Activated naive CD4-positive, alpha-beta T cell treated with anti-CD3 and anti-CD28 coated beads for 36 hours (primary cell): Measurements from ENCODE around the gene KCNH5. TPM values are rescaled to one million over a fixed set of nuclear protein-coding genes. Genes with fewer than 3 reads are reported as not detected.
"Not testable (repeated sequence)": the region's sequence is repeated elsewhere in the genome, so short reads cannot be mapped to it uniquely, and the experiment has no call there.

ENCODE experiments used
- CTCF ChIA-PET: fragments of 350-600 bp; sonication (Branson Sonifier 250); formaldehyde crosslinking; loops from one replicate; lab custom pipeline; 2021; ENCODE audit warnings: antibody characterized with exemption; lab: Charles Lee
- DNase-seq: peaks from one replicate; pipeline ENCODE4 v3.0.0-alpha.2; 2020
- H3K27ac Mint-ChIP-seq: one replicate; pipeline ENCODE4 v1.8.0; 2021; ENCODE audit warnings: mild to moderate bottlenecking, mixed read lengths
- H3K27me3 Mint-ChIP-seq: one replicate; pipeline ENCODE4 v1.8.0; 2021; ENCODE audit warnings: low read depth, mixed read lengths
- H3K36me3 Mint-ChIP-seq: one replicate; pipeline ENCODE4 v1.8.0; 2021; ENCODE audit warnings: low read depth, mixed read lengths
- H3K4me1 Mint-ChIP-seq: one replicate; pipeline ENCODE4 v1.8.0; 2021; ENCODE audit warnings: low read depth, mixed read lengths
- H3K4me3 Mint-ChIP-seq: one replicate; pipeline ENCODE4 v1.8.0; 2021; ENCODE audit warnings: mild to moderate bottlenecking, moderate library complexity, mixed read lengths
- H3K9me3 Mint-ChIP-seq: one replicate; pipeline ENCODE4 v1.8.0; 2021; ENCODE audit warnings: mixed read lengths
- intact Hi-C: fragments of 100-400 bp; cut with micrococcal nuclease; formaldehyde crosslinking; loops from one replicate; pipeline ENCODE4 v1.15.1; 2023
- total RNA-seq, 2 experiments: library from RNA; stranded (reverse); gene quantifications; one replicate each; pipeline ENCODE4 v1.2.3, GENCODE V29; 2021

KCNH5 gene
- total RNA-seq, 2 experiments from 2014 or later, result not detected

DNA sequence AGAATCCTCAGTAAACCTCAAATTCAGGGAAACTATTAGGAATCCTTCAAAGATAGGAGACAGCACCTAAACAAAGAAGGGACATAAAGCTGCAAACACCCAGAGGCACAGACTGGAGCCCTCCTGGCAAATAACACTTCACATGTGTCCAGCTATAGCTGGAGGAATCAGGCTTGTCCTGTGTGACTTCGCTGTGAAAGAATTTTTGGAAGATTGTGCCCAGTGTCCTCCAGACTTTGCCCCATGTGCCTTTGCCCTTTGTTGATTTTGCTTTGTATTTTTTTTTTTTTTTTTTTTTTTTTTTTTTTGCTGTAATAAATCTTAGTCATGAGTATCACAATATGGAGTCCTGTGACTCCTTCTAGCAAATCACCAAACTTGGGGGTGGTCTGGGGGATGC lies 136.8 kb downstream of the KCNH5 start:
- CTCF ChIA-PET, result no interaction called here

DNA sequence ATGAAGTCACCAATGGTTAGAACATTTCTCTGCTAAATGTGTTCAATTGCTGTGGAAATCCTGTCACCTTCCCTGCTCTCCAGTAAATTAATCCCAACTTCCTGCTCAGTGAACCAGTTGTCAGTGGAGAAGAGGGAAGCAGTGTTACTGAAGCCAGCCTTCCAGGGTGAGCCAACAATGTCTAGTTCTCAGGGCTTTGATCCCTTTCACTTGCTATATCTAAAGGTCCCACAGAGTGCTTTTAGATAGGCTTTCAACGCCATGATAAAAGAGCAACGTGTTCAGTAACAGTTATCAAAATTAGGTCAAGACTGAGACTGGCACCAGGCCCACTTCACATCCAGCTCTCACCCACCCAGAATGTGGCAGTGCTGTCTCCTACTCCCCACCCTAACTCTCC lies 139.7 kb downstream of the KCNH5 start:
- CTCF ChIA-PET, result no interaction called here
- no peak overlapping the region for H3K4me3 Mint-ChIP-seq

More for the DNA sequence above, 136.8 kb downstream of the KCNH5 start:
- Mint-ChIP-seq H3K36me3 (no peaks in the 10 kb centered on the region), H3K27ac (no peak overlapping the region), H3K9me3 (peaks cover 2% of the 10 kb centered on the region), H3K27me3 (no peaks in the 10 kb centered on the region), H3K4me1 (no peaks in the 10 kb centered on the region), H3K4me3 (no peak overlapping the region)
- intact Hi-C loops, result no loop called here
- DNase-seq, result no peak

DNA sequence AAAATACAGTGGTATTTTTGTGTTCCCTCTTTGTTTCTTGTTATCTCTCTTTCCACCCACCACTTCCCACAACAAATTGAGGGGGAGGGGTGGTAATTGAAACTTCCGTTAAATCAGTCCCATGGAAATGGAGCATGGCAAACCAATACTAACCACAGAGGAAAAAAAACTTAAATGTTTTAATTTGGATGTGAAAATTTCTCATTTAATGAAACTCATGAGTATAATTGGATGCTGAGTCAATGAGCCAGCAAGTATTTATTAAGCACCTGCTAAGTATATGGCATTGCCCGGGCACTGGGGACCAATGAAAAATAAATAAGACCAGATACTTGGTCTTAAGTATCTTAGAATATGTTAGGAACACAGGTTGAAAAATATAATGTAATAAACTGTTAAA lies 147.5 kb downstream of the KCNH5 start:
- CTCF ChIA-PET, result no interaction called here

More for the DNA sequence above, 139.7 kb downstream of the KCNH5 start:
- Mint-ChIP-seq H3K9me3 (peaks cover 4% of the 10 kb centered on the region), H3K4me1 (no peaks in the 10 kb centered on the region), H3K27ac (no peak overlapping the region), H3K36me3 (no peaks in the 10 kb centered on the region), H3K27me3 (peaks cover 2% of the 10 kb centered on the region)
- DNase-seq, result no peak
- intact Hi-C loops, result no loop called here

GRCh38 chr14:62896932-62897456 lies 148.3 kb downstream of the KCNH5 start:
- intact Hi-C loops, result no loop called here
- H3K9me3 Mint-ChIP-seq, result no peaks in the 10 kb centered on the region
- CTCF ChIA-PET, result no interaction called here

More for the DNA sequence above, 147.5 kb downstream of the KCNH5 start:
- no peaks in the 10 kb centered on the region for H3K4me1 Mint-ChIP-seq
- no peak overlapping the region for H3K4me3 Mint-ChIP-seq
- no peaks in the 10 kb centered on the region for H3K36me3 Mint-ChIP-seq
- no peak for DNase-seq
- H3K27ac Mint-ChIP-seq, result no peak overlapping the region
- H3K9me3 Mint-ChIP-seq, result no peaks in the 10 kb centered on the region
- H3K27me3 Mint-ChIP-seq, result no peaks in the 10 kb centered on the region
- intact Hi-C loops, result no loop called here

DNA sequence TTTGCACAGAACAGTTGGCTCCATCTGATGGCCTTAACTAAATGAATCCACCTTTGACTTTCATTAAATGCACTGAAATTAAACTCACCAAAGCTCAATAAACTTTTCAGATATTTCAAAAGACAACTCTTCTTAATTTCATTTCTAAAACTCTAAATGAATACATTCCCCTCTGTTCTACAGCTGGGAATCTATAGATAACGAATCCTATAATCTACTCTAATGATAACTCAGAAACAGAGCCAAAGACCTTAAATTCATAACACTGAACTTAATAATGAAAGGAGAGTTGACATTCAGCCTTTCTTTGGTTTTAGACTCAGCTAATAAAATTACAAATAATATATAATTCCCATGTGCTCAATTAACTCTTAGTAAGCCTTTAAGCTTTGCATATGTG lies 150.5 kb downstream of the KCNH5 start:
- CTCF ChIA-PET, result no interaction called here
- Mint-ChIP-seq H3K9me3 (peaks cover 3% of the 10 kb centered on the region), H3K4me3 (no peak overlapping the region), H3K4me1 (no peaks in the 10 kb centered on the region), H3K36me3 (no peaks in the 10 kb centered on the region), H3K27ac (no peak overlapping the region), H3K27me3 (no peaks in the 10 kb centered on the region)
- DNase-seq, result no peak
- intact Hi-C loops, result no loop called here

More at GRCh38 chr14:62896932-62897456, 148.3 kb downstream of the KCNH5 start:
- Mint-ChIP-seq H3K4me3 (no peak overlapping the region), H3K36me3 (no peaks in the 10 kb centered on the region), H3K4me1 (no peaks in the 10 kb centered on the region), H3K27ac (no peak overlapping the region), H3K27me3 (no peaks in the 10 kb centered on the region)
- no peak for DNase-seq

DNA sequence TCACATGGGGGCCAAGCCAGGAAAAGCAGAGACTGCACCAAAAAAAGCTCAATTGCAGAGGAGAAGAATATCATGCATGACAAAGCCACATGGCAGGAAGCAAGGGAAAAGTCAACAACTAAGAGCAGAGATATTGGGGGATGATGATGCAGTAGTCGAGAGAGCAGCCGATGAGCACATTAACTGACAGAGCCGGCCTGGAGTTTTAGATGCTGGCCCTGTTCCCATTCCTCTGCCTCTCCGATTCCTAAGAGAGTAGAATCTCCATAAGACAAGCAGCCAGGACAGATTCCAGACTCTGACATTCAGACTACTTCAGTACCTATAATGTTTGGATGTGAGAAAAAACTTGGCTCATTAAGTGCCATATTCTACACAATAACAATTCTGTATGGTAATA lies 155.9 kb downstream of the KCNH5 start:
- no peak for DNase-seq
- Mint-ChIP-seq H3K27ac (no peak overlapping the region), H3K4me1 (no peaks in the 10 kb centered on the region), H3K36me3 (no peaks in the 10 kb centered on the region), H3K9me3 (peaks cover 3% of the 10 kb centered on the region), H3K27me3 (no peaks in the 10 kb centered on the region), H3K4me3 (no peak overlapping the region)
- CTCF ChIA-PET, result no interaction called here
- intact Hi-C loops, result no loop called here

DNA sequence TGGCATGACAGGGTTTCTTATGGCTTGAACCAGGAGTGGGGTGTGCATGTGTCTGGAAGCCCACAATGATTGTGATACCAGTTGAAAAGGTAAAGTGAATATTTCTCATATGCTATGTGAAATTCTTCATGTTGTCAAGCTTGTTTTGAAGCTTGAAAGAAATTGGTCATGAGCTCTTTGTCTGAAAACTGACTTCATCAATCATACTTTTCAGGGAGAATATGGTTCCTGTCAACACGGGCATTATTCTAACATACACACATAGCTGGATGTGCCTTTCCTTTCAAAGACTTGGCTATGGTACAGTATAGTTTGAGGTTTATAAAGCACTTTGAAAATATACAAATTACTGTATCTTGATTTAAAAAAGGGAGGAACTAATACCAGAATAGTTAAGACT lies 158.8 kb downstream of the KCNH5 start:
- CTCF ChIA-PET, result no interaction called here
- intact Hi-C loops, result no loop called here
- Mint-ChIP-seq H3K4me1 (no peaks in the 10 kb centered on the region), H3K9me3 (peaks cover 3% of the 10 kb centered on the region), H3K27ac (no peak overlapping the region), H3K4me3 (no peak overlapping the region), H3K27me3 (no peaks in the 10 kb centered on the region), H3K36me3 (no peaks in the 10 kb centered on the region)
- DNase-seq, result no peak

- no peak for DNase-seq
- H3K27me3 Mint-ChIP-seq, result no peaks in the 10 kb centered on the region
- CTCF ChIA-PET, result no interaction called here
- H3K4me3 Mint-ChIP-seq, result no peak overlapping the region
- no peaks in the 10 kb centered on the region for H3K4me1 Mint-ChIP-seq
- no peak overlapping the region for H3K27ac Mint-ChIP-seq
- intact Hi-C loops, result no loop called here
- H3K36me3 Mint-ChIP-seq, result no peaks in the 10 kb centered on the region
- no peaks in the 10 kb centered on the region for H3K9me3 Mint-ChIP-seq
Measured at GRCh38 chr14:62885451-62885850, 159.8 kb downstream of the KCNH5 start.

- Mint-ChIP-seq H3K4me1 (no peaks in the 10 kb centered on the region), H3K27ac (no peak overlapping the region), H3K4me3 (no peak overlapping the region), H3K9me3 (no peaks in the 10 kb centered on the region), H3K36me3 (no peaks in the 10 kb centered on the region), H3K27me3 (no peaks in the 10 kb centered on the region)
- CTCF ChIA-PET, result no interaction called here
- DNase-seq, result no peak
- intact Hi-C loops, result no loop called here
Measured at GRCh38 chr14:62882967-62883366, 162.3 kb downstream of the KCNH5 start.

GRCh38 chr14:62866376-62866775 lies 178.9 kb downstream of the KCNH5 start:
- no peaks in the 10 kb centered on the region for H3K4me1 Mint-ChIP-seq
- intact Hi-C loops, result no loop called here
- H3K27ac Mint-ChIP-seq, result no peak overlapping the region
- H3K4me3 Mint-ChIP-seq, result no peak overlapping the region
- peaks cover 6% of the 10 kb centered on the region for H3K9me3 Mint-ChIP-seq
- no peak for DNase-seq
- H3K36me3 Mint-ChIP-seq, result no peaks in the 10 kb centered on the region
- H3K27me3 Mint-ChIP-seq, result no peaks in the 10 kb centered on the region
- CTCF ChIA-PET, result no interaction called here

DNA sequence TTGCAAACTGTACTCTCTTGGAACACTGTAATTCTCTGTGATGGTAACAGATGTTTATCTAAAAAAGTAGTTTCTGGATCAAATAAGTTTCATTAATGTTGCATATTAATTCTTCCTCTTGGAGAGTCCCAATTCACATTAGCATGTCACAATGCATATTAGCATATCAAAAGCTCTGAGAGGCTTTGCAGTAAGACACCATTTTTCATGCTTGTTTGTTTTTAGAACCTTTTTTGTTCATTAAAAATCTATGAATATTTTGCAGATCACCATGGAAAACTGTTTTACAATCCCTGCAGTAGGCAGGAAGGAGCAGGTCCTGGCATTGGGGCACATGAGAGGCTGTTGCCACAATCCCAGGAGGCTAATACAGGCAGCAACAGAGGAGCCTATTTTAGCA lies 180.7 kb downstream of the KCNH5 start:
- H3K27me3 Mint-ChIP-seq, result no peaks in the 10 kb centered on the region
- no peak for DNase-seq
- H3K4me3 Mint-ChIP-seq, result no peak overlapping the region
- H3K4me1 Mint-ChIP-seq, result no peaks in the 10 kb centered on the region
- CTCF ChIA-PET, result no interaction called here
- H3K9me3 Mint-ChIP-seq, result peaks cover 6% of the 10 kb centered on the region
- H3K36me3 Mint-ChIP-seq, result no peaks in the 10 kb centered on the region
- intact Hi-C loops, result no loop called here
- H3K27ac Mint-ChIP-seq, result no peak overlapping the region

- H3K27me3 Mint-ChIP-seq, H3K27ac Mint-ChIP-seq, H3K4me1 Mint-ChIP-seq, DNase-seq, H3K9me3 Mint-ChIP-seq, H3K36me3 Mint-ChIP-seq, H3K4me3 Mint-ChIP-seq, intact Hi-C loops, CTCF ChIA-PET: not testable (repeated sequence)
Measured at GRCh38 chr14:62858011-62858410, 187.2 kb downstream of the KCNH5 start.

DNA sequence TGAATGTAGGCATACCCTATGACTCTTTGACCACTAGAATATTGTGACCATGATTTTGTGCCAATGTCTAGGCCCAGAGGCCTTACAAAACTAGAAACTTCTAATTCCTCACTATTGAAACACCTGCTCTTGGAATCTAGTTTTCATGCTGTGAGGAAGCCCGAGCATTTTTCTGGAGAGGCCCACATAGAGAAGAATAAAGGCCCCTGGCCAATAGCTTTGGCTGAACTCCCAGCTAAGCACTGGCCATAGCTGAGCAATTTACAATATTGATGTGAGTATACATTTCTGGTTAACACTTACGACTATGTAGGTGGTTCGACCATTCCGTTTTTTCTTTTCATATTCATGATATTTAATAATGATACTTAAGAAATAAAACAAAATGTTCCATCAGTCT lies 190.3 kb downstream of the KCNH5 start:
- Mint-ChIP-seq H3K9me3 (no peaks in the 10 kb centered on the region), H3K36me3 (no peaks in the 10 kb centered on the region), H3K27me3 (no peaks in the 10 kb centered on the region), H3K27ac (no peak overlapping the region), H3K4me1 (no peaks in the 10 kb centered on the region), H3K4me3 (no peak overlapping the region)
- DNase-seq, result no peak
- CTCF ChIA-PET, result interaction anchor here (0.6 kb wide), 1 partner anchor 281 kb away, joined by 3 read pairs; no protein-coding TSS in a partner anchor
- intact Hi-C loops, result no loop called here
